HG03565 (cell line): ENCODE measurements around the gene PUSL1.

ENCODE experiments used
- ATAC-seq: cut with Tn5 transposase; IDR thresholded peaks from one replicate; pipeline ENCODE4 v1.9.1; 2021; ENCODE audit warnings: mild to moderate bottlenecking, moderate library complexity; ENCODE audit not compliant: unreplicated experiment

PUSL1 gene

DNA sequence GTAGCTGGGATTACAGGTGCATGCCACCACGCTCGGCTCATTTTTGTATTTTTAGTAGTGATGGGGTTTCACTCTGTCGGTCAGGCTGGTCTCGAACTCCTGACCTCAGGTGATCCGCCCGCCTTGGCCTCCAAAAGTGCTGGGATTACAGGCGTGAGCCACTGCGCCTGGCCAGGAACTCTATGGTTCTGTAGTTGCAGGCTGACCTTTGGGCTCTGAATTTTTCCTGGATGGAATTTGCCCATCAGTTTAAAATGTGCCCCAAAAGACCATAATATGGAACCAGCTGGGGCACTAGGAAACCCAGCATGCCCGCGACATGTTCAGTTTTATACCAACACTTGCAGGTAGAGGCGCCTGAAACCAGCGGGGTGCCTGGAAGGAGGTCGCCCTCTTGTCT, 29.8 kb upstream of the PUSL1 start:
- ATAC-seq, result no peak

- ATAC-seq, result no peak
Observed at GRCh38 chr1:1279028-1279427, 29.4 kb upstream of the PUSL1 start.

- ATAC-seq, result no peak
Observed at GRCh38 chr1:1280782-1281481, 27.5 kb upstream of the PUSL1 start.

DNA sequence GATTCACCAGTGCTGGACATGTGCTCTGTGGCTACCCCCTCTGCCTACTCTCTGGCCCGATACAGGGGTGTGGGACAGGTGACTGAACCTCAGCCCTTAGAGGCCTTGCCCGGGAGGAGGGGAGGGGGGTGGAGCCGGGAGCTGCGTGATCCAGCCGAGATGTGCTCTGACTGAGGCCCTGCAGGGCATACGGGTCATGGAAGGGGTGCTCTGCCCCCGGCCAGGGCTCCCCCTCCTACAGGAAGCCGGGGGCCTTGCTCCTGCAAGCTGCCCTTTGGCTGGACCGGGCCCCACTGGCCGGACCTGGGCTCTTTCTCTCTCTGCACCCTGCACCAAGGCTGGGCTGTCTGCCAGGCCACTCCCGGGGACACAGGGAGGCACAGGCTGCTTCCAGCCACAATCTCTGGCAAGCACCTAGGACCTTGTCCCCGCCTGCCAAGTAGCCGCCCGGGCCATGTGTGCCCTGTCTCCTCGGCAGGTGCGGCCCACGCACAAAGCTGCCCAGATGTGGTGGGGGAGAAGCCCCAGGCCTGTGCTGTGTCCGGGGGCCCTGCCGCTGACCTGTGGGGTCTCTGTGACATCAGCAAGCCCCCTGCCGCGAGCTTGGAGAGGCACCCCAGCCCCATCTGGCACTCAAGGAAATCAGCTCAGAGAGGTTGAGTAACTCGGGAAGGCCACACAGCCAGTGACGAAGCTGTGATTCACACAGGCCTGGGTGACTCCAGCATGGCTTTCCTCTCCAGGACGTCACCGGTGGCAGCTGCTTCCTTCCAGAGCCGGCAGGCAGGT, 26.7 kb upstream of the PUSL1 start:
- ATAC-seq, result no peak

- ATAC-seq, result no peak
Observed at GRCh38 chr1:1282998-1283397, 25.4 kb upstream of the PUSL1 start.

- no peak for ATAC-seq
Observed at GRCh38 chr1:1283821-1284220, 24.6 kb upstream of the PUSL1 start.

DNA sequence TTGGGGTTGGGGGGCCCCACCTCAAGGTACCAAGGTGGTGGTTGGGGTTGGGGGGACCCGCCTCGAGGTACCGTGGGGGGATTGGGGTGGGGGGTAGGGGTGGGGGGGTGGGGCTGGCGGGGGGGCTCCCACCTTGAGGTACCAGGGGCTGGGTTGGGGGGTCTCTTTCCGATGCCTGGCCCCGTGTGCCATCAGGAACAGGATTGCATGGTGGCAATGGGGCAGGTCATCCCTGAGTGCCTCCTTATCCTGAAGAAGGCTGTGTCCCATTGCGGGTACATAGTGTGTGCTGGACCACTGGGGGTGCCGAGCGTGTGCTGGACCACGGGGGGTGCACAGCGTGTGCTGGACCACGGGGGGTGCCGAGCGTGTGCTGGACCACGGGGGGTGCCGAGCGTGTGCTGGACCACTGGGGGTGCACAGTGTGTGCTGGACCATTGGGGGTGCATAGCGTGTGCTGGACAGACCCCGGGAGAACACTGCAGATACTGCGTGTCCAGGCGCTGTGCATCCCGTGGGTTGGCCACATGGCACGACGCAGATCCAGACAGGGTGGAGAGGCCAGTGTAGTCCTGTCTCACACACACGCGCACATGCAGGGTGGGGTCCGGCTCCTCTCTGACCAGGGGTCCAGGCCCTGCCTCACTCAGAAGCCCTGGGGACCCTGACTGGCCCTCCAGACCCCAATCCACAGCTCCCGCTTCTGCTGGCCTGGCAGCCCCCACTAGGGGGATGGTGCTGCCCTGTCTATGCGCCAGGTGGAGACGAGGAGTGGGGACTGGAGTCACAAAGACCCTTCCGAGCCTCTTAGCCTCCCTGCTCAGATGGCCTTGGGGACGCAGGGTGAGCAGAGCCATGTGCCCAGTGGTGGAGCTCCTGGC, 23.9 kb upstream of the PUSL1 start:
- no peak for ATAC-seq

- no peak for ATAC-seq
Observed at GRCh38 chr1:1285102-1285571, 23.3 kb upstream of the PUSL1 start.

GRCh38 chr1:1285611-1286311, 22.6 kb upstream of the PUSL1 start:
- no peak for ATAC-seq

DNA sequence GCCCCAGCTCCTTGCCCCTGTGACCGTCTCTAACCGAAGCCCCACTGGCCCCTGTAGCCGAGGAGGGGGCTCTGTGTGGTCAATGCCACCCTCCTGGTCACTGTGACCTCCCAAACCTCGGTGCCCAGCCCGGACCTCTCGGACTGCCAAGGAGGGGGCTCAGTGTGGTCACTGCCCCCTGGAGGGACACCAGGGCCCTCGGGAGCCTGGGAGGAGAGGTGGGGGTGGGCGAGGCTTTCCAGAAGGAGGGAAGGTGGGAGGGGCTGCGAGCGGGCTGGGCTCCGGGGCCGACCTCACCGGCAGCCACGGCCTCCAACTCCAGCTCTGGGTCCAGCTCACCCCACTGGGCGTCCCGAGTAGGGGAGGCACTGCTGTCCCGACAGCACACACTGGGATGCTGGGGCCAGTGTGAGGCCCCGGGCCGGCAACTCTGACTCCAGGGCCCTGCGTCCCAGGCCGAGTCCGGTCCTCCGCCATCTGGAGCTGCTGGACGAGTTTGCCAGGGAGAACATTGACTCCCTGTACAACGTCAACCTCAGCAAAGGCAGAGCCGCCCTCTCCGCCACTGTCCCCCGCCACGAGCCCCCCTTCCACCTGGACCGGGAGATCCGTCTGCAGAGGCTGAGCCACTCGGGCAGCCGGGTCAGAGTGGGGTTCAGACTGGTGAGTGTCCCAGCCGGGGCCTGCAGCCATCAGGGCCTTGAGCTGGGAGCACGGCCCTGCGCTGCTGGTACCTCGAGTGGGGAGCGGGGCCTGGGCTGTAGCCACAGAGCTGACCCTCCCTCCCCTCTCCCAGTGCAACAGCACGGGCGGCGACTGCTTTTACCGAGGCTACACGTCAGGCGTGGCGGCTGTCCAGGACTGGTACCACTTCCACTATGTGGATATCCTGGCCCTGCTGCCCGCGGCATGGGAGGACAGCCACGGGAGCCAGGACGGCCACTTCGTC, 21.8 kb upstream of the PUSL1 start:
- no peak for ATAC-seq

- no peak for ATAC-seq
Observed at GRCh38 chr1:1287288-1288110, 20.9 kb upstream of the PUSL1 start.

DNA sequence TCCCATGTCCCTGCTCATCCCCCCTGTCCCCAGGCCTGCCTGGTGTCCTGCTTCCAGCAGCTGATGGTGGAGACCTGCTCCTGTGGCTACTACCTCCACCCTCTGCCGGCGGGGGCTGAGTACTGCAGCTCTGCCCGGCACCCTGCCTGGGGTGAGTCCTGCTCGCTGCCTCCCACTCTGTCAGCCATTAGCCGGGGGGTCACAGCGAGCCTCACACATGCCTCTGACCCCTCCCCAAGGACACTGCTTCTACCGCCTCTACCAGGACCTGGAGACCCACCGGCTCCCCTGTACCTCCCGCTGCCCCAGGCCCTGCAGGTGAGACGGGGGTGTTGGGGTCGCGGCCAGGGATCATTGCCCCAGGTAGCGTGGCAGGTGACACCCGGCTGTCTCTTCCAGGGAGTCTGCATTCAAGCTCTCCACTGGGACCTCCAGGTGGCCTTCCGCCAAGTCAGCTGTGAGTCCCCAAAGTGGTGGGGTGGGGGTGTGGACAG, 18.1 kb upstream of the PUSL1 start:
- no peak for ATAC-seq

GRCh38 chr1:1291023-1291528, 17.3 kb upstream of the PUSL1 start:
- ATAC-seq, result no peak

GRCh38 chr1:1291548-1292441, 16.6 kb upstream of the PUSL1 start:
- ATAC-seq, result no peak

DNA sequence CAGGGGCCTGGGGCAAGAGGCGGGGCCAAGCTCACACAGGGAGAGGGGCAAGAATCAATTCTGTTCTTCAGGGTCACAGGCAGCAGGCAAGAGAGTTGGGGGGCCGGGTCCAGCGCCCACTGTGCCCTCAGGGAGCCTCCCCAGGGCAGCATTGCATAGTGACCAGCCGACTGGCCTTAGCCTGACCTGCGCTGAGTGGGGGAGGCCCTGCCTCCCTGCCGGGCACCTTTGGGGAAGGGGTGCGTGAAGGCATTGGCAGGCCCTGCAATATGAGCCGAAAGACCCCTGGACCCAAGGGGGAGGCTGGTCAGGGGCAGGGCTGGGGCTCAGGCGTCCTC, 16.0 kb upstream of the PUSL1 start:
- ATAC-seq, result no peak

DNA sequence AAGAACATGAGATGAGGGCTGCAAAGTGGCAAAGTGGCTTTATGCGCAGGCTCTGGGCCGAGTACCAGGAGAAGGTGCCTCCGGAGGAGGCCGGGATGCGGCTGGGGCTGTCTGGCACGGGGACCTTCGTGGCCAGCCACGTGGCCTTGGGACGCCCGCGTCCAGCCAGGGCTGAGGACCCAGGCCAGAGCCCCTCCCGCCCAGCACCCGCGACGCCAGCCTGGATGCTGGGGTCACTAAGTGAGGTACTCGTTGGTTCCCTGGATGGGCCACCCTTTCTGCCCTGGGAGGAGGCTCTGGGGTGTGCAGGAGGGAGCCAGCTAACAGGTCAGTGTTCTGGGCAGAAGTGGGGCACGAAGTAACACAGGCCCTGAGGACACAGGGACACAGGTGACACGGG, 15.5 kb upstream of the PUSL1 start:
- no peak for ATAC-seq
